KMS-11 (cell line): Measurements from ENCODE around the gene MAST4.

ENCODE experiments used
- H2AFZ ChIP-seq: fragments of 200-600 bp; sonication (generic); 2 replicates; pipeline ENCODE4 v1.6.1; 2016; ENCODE audit warnings: antibody characterized with exemption, mixed run types, low read depth
- H3K27ac ChIP-seq: fragments of 200-600 bp; sonication (generic); 2 replicates; pipeline ENCODE4 v1.6.1; 2016; ENCODE audit warnings: mild to moderate bottlenecking, mixed run types
- H3K27me3 ChIP-seq: fragments of 200-600 bp; sonication (generic); 2 replicates; pipeline ENCODE4 v1.6.1; 2017; ENCODE audit warnings: mild to moderate bottlenecking, low read depth, mixed run types, moderate library complexity; ENCODE audit not compliant: insufficient read depth
- H3K36me3 ChIP-seq: fragments of 200-600 bp; sonication (generic); 2 replicates; pipeline ENCODE4 v1.6.1; 2017; ENCODE audit warnings: mild to moderate bottlenecking, mixed run types; ENCODE audit not compliant: insufficient read depth
- H3K4me1 ChIP-seq: fragments of 200-600 bp; sonication (generic); 2 replicates; pipeline ENCODE4 v1.6.1; 2016; ENCODE audit warnings: mild to moderate bottlenecking, low read depth, mixed run types; ENCODE audit not compliant: poor library complexity, severe bottlenecking
- H3K4me2 ChIP-seq: fragments of 200-600 bp; sonication (generic); 2 replicates; pipeline ENCODE4 v1.7.0; 2016; ENCODE audit warnings: mild to moderate bottlenecking, mixed run types
- H3K4me3 ChIP-seq: fragments of 200-600 bp; sonication (generic); IDR thresholded peaks from 2 replicates; pipeline ENCODE4 v1.6.1; 2017; ENCODE audit warnings: low read depth, low read length, mixed read lengths; ENCODE audit not compliant: insufficient read depth
- H3K79me2 ChIP-seq: fragments of 200-600 bp; sonication (generic); 2 replicates; pipeline ENCODE4 v1.6.1; 2016; ENCODE audit warnings: low read depth, mixed run types; ENCODE audit not compliant: insufficient read depth
- H3K9ac ChIP-seq: fragments of 200-600 bp; sonication (generic); 2 replicates; pipeline ENCODE4 v1.6.1; 2016; ENCODE audit warnings: mild to moderate bottlenecking, mixed run types
- H4K20me1 ChIP-seq: fragments of 200-600 bp; sonication (generic); 2 replicates; pipeline ENCODE4 v1.6.1; 2016; ENCODE audit warnings: mild to moderate bottlenecking, mixed run types; ENCODE audit not compliant: insufficient read depth
- CTCF ChIP-seq: fragments of 200-600 bp; sonication (generic); conservative IDR thresholded peaks from 2 replicates; pipeline ENCODE4 v1.6.1; 2017; ENCODE audit warnings: low read depth, mild to moderate bottlenecking, antibody characterized with exemption, low read length, moderate library complexity, mixed read lengths

MAST4 gene

DNA sequence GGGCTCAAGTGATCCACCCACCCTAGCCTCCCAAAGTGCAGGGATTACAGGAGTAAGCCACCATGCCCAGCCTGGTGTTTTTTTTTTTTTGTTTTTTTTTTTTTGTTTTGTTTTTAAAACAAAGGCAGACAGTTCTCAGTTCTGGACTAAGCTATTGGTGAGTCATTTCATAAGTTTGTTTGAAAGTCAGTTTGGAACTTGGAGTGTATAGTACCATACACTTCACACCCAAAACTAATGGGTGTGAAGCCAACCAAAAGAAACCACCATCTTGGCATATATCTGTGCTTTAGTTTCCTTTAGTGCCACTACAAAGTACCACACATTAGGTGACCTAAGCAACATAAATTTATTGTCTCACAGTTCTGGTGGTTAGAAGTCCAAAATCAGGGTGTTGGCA lies 13.4 kb downstream of the MAST4 start:
- no peak overlapping the region for H2AFZ ChIP-seq
- no peaks in the 10 kb centered on the region for H4K20me1 ChIP-seq
- H3K36me3 ChIP-seq = no peaks in the 10 kb centered on the region
- no peak overlapping the region for H3K27ac ChIP-seq
- H3K79me2 ChIP-seq = no peaks in the 10 kb centered on the region
- no peak overlapping the region for H3K4me2 ChIP-seq
- no peak for TF ChIP-seq CTCF
- H3K9ac ChIP-seq = no peak overlapping the region
- no peaks in the 10 kb centered on the region for H3K4me1 ChIP-seq
- no peaks in the 10 kb centered on the region for H3K27me3 ChIP-seq
- no peak overlapping the region for H3K4me3 ChIP-seq

- no peaks in the 10 kb centered on the region for H3K79me2 ChIP-seq
- H3K4me2 ChIP-seq = no peak overlapping the region
- H3K9ac ChIP-seq = no peak overlapping the region
- H3K4me1 ChIP-seq = peaks cover 14% of the 10 kb centered on the region
- H2AFZ ChIP-seq = no peak overlapping the region
- H3K27me3 ChIP-seq = no peaks in the 10 kb centered on the region
- no peaks in the 10 kb centered on the region for H4K20me1 ChIP-seq
- H3K4me3 ChIP-seq = no peak overlapping the region
- no peaks in the 10 kb centered on the region for H3K36me3 ChIP-seq
- H3K27ac ChIP-seq = no peak overlapping the region
- no peak for TF ChIP-seq CTCF
Observed at GRCh38 chr5:66612226-66612625, 16.0 kb downstream of the MAST4 start.

DNA sequence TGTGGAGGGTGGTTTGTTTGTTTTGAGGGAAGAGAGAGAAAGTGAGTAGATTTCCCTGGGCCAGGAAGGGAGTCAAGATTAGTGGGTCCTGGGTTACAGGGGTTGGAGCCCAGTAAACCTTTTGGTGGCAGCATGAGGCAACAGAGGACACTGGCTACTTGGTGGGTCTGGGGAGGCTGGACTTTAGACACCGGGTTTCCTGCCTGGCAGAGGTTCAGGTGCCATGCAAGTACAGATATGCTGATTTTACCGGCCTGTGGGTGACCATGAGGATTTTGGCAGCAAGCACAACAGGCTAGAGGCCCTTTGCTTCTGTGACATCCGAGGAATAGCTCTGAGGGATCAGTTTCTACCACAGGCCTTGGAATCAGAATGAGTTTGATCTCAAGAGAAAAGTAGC lies 18.9 kb downstream of the MAST4 start:
- Histone ChIP-seq H3K4me2 (no peak overlapping the region), H2AFZ (no peak overlapping the region), H3K27me3 (no peaks in the 10 kb centered on the region), H3K79me2 (no peaks in the 10 kb centered on the region), H3K27ac (no peak overlapping the region), H3K9ac (no peak overlapping the region), H3K4me3 (no peak overlapping the region), H4K20me1 (no peaks in the 10 kb centered on the region), H3K36me3 (no peaks in the 10 kb centered on the region), H3K4me1 (peaks cover 28% of the 10 kb centered on the region)
- TF ChIP-seq CTCF = no peak

GRCh38 chr5:66615894-66616293 lies 19.7 kb downstream of the MAST4 start:
- TF ChIP-seq CTCF = no peak
- H3K79me2 ChIP-seq = no peaks in the 10 kb centered on the region
- H2AFZ ChIP-seq = no peak overlapping the region

More at GRCh38 chr5:66615894-66616293, 19.7 kb downstream of the MAST4 start:
- Histone ChIP-seq H3K9ac (no peak overlapping the region), H3K27me3 (no peaks in the 10 kb centered on the region), H4K20me1 (no peaks in the 10 kb centered on the region), H3K27ac (no peak overlapping the region), H3K4me1 (peaks cover 36% of the 10 kb centered on the region), H3K36me3 (no peaks in the 10 kb centered on the region), H3K4me3 (no peak overlapping the region), H3K4me2 (0 out of 2 replicates have a peak overlapping the region, but pooled peaks have one; percentile 63)
